ENCODE measurements around the gene KLHDC7A.
A peak's percentile ranks its signal among the peaks of the same experiment; 100 is the strongest.

KLHDC7A gene

DNA sequence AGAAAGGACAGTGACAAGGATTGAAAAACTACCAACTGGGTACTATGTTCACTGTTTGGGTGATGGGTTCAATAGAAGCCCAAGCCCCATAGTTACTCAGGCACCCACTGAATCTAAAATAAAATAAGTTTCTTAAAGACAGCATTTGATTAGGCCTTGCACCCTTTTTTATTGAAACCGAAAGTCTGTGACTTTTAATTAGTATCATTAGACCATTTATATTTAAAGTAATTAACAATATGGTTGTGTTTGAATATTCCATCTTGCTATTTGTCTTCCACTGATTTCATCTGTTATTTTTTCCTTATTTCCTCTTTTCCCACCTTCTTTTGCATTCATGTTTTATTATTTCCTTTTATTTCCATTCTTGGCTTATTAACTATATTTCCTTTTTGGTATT lies 27.4 kb downstream of the KLHDC7A start:
- no peak for DNase-seq (ENCODE audit: low spot score)

- DNase-seq (ENCODE audit: low spot score) = peak; percentile 4
These were observed 30.6 kb downstream of the KLHDC7A start for GRCh38 chr1:18511149-18511873.

- DNase-seq (ENCODE audit: low spot score) = no peak
These were observed 31.1 kb downstream of the KLHDC7A start for GRCh38 chr1:18511874-18512150.

- DNase-seq (ENCODE audit: low spot score) = no peak
These were observed 32.2 kb downstream of the KLHDC7A start for GRCh38 chr1:18512883-18513282.

GRCh38 chr1:18513995-18514394 lies 33.3 kb downstream of the KLHDC7A start:
- DNase-seq (ENCODE audit: low spot score) = no peak

DNA sequence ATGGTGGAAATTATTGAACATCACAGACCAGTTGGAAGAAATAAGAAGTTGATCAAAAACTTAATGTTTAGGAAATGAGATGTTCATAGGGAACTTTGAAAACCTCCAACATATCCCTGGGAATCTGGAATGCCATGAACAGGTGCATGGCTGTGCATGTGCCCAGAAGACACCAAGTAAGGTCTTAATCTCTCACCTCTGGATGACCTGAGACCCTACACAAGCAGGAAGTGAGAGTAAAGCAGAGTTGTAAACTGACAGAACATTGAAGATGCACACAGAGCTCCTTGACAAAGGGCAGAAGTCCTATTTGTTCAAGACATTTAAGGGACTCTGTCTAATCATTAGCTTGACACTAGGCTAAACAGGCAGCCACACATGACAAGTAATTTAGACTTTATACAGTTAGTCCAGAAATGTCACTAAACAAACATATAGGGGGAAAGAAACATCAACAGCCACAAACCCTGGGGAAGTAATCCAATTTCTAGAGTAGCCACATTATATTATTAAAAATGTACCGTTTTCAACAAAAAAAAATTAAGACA lies 34.5 kb downstream of the KLHDC7A start:
- DNase-seq (ENCODE audit: low spot score) = no peak

GRCh38 chr1:18516473-18516872 lies 35.7 kb downstream of the KLHDC7A start:
- no peak for DNase-seq (ENCODE audit: low spot score)

DNA sequence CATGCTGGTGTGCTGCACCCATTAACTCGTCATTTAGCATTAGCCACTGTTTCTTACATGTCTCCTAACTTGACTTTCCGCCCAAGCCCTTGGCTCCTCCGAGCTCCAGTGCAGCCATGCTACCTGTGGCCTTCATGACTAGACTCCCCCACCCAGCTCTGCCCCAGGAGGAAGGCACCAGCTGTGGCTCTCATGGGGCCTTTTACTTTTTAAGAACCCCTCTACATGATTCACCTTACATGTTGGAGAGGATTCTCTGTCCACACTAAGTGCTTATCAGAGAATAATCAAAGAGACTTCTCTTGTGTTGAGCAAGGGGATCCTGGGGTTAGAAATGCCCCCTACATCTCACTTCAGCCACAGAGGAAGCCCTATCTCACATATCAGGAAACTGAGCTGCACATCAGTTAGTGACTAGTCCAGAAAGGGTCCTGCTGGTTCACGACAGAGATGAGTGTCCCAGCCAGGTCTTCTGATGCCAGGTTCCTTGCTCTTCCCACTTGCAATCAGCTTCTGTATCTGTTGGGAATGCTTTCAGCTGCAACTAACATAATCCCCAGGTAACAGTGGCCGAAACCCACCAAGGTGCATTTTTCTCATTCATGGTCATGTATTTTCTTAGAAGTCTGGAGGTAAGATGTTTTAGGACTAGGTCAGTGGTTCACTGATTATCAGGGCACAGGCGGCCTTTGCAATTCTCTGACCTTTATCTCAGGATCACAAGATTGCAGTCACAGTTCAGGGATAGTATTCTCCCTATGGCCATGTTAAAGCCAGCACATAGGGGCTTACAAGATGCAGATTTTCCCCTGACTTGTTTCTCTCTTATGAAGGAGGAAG lies 45.9 kb downstream of the KLHDC7A start:
- no peak for DNase-seq (ENCODE audit: low spot score)

GRCh38 chr1:18527514-18527913 lies 46.8 kb downstream of the KLHDC7A start:
- DNase-seq (ENCODE audit: low spot score) = no peak

DNA sequence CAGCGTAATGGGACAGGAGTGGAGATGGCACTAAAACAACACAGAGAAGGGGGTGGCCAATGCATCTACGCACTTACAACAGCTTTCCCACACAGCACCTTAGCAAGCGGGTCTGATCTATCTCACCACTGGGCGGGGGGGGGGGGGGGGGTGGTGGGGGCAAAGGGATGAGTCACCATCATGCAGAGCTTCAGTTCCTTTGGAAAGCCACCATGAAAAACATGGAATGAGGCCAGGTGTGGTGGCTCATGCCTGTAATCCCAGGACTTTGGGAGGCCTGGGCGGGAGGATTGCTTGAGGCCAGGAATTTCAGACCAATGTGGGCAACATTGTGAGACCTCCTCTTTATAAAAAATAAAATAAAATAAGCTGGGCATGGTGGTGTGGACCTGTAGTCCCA lies 47.2 kb downstream of the KLHDC7A start:
- DNase-seq (ENCODE audit: low spot score) = peak; percentile 16

DNA sequence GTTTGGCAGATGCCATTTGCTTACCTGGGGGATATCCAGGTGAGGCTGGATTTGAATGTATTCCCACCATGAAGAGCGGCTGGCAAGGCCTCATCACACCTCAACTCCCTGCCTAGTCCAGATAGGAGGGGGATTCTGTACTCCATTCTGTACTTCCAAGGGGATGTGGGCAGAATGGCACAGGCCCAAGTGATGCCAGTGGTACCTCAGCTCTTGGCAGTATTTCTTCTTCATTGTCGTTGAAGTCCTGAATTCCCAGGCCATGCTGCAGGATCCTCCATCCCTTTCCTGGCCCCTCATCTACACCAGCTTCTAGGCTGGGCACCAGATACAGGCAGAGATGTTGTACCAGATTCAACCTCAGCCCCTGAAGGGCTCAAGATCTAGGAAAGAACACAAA lies 47.9 kb downstream of the KLHDC7A start:
- no peak for DNase-seq (ENCODE audit: low spot score)

DNA sequence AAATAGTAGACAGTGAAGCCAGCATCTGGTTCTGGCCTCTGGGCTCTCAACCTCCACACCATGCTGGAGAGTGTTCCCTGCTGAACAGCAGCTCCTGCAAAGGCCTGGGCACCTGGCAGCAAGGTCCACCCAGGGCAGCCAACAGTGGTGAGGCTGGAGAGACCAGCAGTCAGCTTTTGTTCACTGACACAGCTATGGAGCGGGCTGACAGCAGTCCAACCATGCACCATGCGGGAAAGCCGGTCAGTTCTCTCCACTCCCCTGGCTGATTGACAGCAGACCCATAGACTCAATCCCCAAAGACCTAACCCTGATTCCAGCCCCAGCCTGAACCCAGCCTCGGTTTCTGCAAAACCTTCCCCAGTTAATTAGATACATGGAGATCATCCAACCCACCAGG lies 49.0 kb downstream of the KLHDC7A start:
- DNase-seq (ENCODE audit: low spot score) = no peak

- peak; percentile 55 for DNase-seq (ENCODE audit: low spot score)
These were observed 50.1 kb downstream of the KLHDC7A start for GRCh38 chr1:18530587-18531502.

DNA sequence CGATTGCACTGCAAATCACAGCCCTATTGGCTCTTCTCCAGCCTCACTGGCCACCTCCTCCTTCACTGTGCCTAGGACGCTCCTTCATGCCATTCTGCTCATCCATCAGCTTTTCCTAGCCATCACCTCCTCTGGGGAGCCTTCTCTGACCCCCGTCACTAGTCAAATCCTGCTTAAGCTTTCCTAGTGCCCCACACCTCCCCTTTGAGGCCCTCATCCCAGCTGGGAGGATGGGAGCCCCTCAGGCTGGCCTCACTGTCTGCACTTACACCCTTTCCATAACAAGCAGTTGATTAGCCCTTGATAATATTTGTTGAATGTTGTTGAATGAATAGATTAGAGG lies 50.7 kb downstream of the KLHDC7A start:
- no peak for DNase-seq (ENCODE audit: low spot score)

- no peak for DNase-seq (ENCODE audit: low spot score)
These were observed 51.9 kb downstream of the KLHDC7A start for GRCh38 chr1:18532390-18533170.

DNA sequence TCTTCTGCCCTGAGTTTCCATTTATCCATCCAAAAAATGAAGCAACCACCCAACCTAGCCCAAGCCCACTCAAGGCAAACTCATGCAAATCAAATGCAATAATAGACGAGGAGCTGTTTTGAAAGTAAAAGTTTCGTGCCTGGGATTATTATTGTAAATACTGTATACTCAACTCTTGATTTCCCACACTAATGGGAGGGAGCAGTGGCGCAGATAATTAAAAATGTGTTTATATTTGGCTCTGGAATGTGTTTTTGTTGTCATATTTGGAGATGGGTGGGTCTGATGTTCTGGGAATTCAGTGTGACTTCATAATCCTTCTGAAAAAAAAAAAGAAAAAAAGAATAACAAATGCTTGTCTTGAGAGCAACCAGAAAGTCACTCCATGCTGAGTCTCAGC lies 52.5 kb downstream of the KLHDC7A start:
- DNase-seq (ENCODE audit: low spot score) = no peak

DNA sequence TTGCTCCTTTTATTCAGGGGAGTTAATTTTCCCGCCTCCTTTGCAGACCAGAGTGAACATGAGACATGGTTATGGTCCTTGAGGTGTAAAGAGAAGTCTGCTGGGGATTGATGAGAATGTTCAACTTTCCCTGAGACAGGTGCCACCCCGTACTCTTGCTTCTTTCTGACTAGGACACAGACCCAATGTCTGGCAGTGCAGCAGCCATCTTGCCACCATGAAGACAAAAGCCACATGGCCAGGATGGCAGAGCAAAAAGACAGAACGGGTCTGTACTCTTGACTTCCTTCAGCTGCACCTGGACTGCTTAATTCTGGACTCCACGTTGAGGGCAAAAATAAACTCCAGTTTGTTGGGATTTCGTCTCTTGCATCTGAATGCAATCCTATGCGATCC lies 54.1 kb downstream of the KLHDC7A start:
- no peak for DNase-seq (ENCODE audit: low spot score)

All from SW480 (cell line).